AG04449 (cell line): ENCODE data around the gene MRPS31.

Experiments used
- CTCF ChIA-PET: fragments of 350-600 bp; formaldehyde crosslinking; extraction: SDS; loops from one replicate; lab custom pipeline; 2021; ENCODE audit warnings: antibody characterized with exemption; lab: Yijun Ruan, JAX
- POLR2A ChIA-PET: fragments of 400-600, 350-600 bp; formaldehyde crosslinking; extraction: SDS; loops from one replicate; lab custom pipeline; 2020; ENCODE audit warnings: antibody characterized with exemption, inconsistent platforms; lab: Yijun Ruan, JAX
- DNase-seq: peaks from one replicate; pipeline ENCODE4 v3.0.0-alpha.2; 2010; ENCODE audit warnings: low read depth, low spot score
- H3K4me3 ChIP-seq: 2 replicates; pipeline ENCODE4 v1.5.1; 2011; ENCODE audit warnings: low read depth, mild to moderate bottlenecking, control low read depth, low read length
- CTCF ChIP-seq: IDR thresholded peaks from one replicate; pipeline ENCODE4 v1.5.1; 2011; ENCODE audit warnings: mild to moderate bottlenecking, moderate library complexity, low read length, control low read depth, inconsistent platforms; ENCODE audit not compliant: insufficient read depth; ENCODE audit errors: missing control alignments

Gene MRPS31

GRCh38 chr13:40770934-40771618 is at the start of gene MRPS31:
MRPS31 (minus strand) TSS chr13:40771190; CDS start chr13:40771136, 54 bp downstream.
- POLR2A ChIA-PET, result interaction anchor here (1.2 kb wide), 1 partner anchor 19 kb away, joined by 3 read pairs; the partner anchor contains the start of gene SLC25A15
- peak; percentile 50 for DNase-seq
- no peak for TF ChIP-seq CTCF
- H3K4me3 ChIP-seq, result peak within 1 kb of the TSS; percentile 99
- CTCF ChIA-PET, result no interaction called here

GRCh38 chr13:40819797-40820315 is 48.9 kb upstream of the MRPS31 start:
- no peak for DNase-seq
- CTCF ChIA-PET, result no interaction called here
- POLR2A ChIA-PET, result no interaction called here
- no peak overlapping the region for H3K4me3 ChIP-seq
- no peak for TF ChIP-seq CTCF

GRCh38 chr13:40818926-40819325 is 47.9 kb upstream of the MRPS31 start:
- TF ChIP-seq CTCF, result no peak
- ChIA-PET CTCF (no interaction called here), POLR2A (no interaction called here)
- no peak for DNase-seq
- no peak overlapping the region for H3K4me3 ChIP-seq

- ChIA-PET POLR2A (interaction anchor here (0.6 kb wide), 1 partner anchor 20 kb away, joined by 3 read pairs; no protein-coding TSS in a partner anchor), CTCF (interaction anchor here (0.6 to 1.4 kb wide), 5 partner anchors 9 to 70 kb away, joined by 3 to 10 read pairs (median 5); no protein-coding TSS in a partner anchor)
- no peak for TF ChIP-seq CTCF
- DNase-seq, result no peak
- H3K4me3 ChIP-seq, result no peak overlapping the region
These were observed 43.8 kb upstream of the MRPS31 start for GRCh38 chr13:40814803-40815202.

- no peak overlapping the region for H3K4me3 ChIP-seq
- TF ChIP-seq CTCF, result no peak
- no peak for DNase-seq
- CTCF ChIA-PET, result interaction anchor here (0.6 to 1.4 kb wide), 7 partner anchors 9 to 82 kb away, joined by 3 to 10 read pairs (median 3); no protein-coding TSS in a partner anchor
- POLR2A ChIA-PET, result interaction anchor here (0.6 kb wide), 1 partner anchor 21 kb away, joined by 3 read pairs; no protein-coding TSS in a partner anchor
These were observed 42.9 kb upstream of the MRPS31 start for GRCh38 chr13:40813667-40814454.
